Measurements from ENCODE around the gene DDAH1. TPM values are rescaled to one million over a fixed set of nuclear protein-coding genes. Genes with fewer than 3 reads are reported as not detected.

Gene DDAH1
- total and polyA plus RNA-seq, 4 donors = 13.6 to 57.2 (median 38.7) TPM

DNA sequence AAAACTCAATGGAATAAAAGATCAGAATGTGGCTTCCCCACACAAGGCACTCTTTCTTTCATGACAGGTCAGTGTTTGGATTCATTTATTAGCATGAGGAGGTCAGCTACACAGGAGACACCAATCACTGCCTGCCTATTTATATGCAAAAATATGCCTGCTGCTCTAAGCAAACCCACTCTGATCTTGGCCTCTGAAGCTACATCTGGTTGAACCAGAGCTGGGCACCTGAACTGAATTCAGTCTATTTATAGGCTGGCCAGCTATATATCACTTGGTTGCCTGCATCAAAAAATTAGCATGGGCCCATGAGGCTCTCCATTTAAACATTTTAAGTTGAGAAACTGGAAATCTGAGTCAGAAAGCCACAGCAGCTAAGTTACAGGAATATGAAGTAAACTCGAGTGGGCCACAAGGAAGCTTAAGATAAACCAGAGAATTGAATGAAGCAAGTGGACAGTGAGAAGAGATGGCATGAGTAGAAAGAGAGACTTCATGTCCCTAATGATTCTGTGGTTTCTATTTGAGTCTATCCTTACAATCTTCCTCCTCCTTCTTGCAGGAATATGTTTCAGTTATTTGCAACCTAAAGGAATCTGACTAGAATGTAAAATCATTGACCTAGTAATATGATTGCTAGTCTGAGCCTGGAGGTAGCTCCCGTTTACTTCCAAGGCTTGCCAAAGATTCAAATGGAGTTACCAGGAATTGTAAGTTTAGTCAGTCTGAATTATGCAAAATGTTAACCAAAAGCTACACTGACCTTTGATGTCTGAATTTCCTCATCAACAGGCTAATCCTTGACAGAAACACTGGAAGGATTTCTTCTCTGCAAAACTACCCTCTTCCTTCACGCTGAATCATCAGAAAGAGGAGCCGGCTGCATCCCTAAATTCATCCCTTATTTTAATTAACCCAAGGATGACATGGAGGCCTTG, 17.7 kb downstream of the DDAH1 start:
- ATAC-seq (ENCODE audit: insufficient read depth, low FRiP score) (peak; percentile 10), DNase-seq (no peak)
- no peak overlapping the region for H3K4me3 ChIP-seq
- H3K36me3 ChIP-seq (ENCODE audit: control insufficient read depth in 4 of 4, insufficient read depth in 4 of 4, low read length in 4 of 4) = no peaks in the 10 kb centered on the region
- no peaks in the 10 kb centered on the region for H3K9me3 ChIP-seq (ENCODE audit: control insufficient read depth in 4 of 4, insufficient read depth in 3 of 4, low read length in 3 of 4)
- WGBS, 2 donors = 78 to 80% methylated on average over 4 of the region's 4 CpGs
- TF ChIP-seq, protein P1, sequence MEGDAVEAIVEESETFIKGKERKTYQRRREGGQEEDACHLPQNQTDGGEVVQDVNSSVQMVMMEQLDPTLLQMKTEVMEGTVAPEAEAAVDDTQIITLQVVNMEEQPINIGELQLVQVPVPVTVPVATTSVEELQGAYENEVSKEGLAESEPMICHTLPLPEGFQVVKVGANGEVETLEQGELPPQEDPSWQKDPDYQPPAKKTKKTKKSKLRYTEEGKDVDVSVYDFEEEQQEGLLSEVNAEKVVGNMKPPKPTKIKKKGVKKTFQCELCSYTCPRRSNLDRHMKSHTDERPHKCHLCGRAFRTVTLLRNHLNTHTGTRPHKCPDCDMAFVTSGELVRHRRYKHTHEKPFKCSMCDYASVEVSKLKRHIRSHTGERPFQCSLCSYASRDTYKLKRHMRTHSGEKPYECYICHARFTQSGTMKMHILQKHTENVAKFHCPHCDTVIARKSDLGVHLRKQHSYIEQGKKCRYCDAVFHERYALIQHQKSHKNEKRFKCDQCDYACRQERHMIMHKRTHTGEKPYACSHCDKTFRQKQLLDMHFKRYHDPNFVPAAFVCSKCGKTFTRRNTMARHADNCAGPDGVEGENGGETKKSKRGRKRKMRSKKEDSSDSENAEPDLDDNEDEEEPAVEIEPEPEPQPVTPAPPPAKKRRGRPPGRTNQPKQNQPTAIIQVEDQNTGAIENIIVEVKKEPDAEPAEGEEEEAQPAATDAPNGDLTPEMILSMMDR (IDR thresholded peaks at IDR 0.05; ENCODE audit: control extremely low read depth, extremely low read depth) = no peak
- peaks cover 1 to 12% (median 4%) of the 10 kb centered on the region in 5 donors for H3K4me1 ChIP-seq (ENCODE audit: control insufficient read depth in 5 of 5, insufficient read depth in 5 of 5, low read length in 5 of 5)
- no peaks in the 10 kb centered on the region for H3K27me3 ChIP-seq (ENCODE audit: control insufficient read depth in 3 of 3, insufficient read depth in 3 of 3, low read length in 2 of 3)
- peak overlapping the region in 1 of 2 donors; percentile 73 for H3K27ac ChIP-seq (ENCODE audit: low read depth in 1 of 2, low read length in 1 of 2)
- no peak overlapping the region for H3K9ac ChIP-seq (ENCODE audit: insufficient read depth in 1 of 2, low read length in 2 of 2)

DNA sequence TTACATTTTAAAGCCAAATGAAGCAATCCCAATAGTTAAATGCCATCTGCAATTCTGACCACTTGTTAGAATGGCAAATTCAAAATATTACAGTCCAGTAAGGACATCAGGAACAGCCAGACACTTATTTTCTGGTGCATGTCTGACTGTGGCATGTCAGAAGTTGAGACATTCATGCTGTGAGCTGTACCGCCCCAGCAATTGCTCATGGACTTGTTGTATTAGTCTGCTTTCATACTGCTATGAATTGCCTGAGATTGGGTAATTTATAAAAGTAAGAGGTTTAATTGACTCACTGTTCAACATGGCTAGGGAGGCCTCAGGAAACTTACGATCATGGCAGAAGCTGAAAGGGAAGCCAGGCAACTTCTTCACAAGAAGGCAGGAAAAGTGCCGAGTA, 19.1 kb downstream of the DDAH1 start:
- DNase-seq (no peak), ATAC-seq (ENCODE audit: insufficient read depth, low FRiP score) (no peak)
- Histone ChIP-seq H3K4me3 (no peak overlapping the region), H3K4me1 (ENCODE audit: control insufficient read depth in 5 of 5, insufficient read depth in 5 of 5, low read length in 5 of 5) (peaks cover 0 to 13% (median 1%) of the 10 kb centered on the region in 5 donors), H3K27ac (ENCODE audit: low read depth in 1 of 2, low read length in 1 of 2) (no peak overlapping the region), H3K27me3 (ENCODE audit: control insufficient read depth in 3 of 3, insufficient read depth in 3 of 3, low read length in 2 of 3) (no peaks in the 10 kb centered on the region), H3K9me3 (ENCODE audit: control insufficient read depth in 4 of 4, insufficient read depth in 3 of 4, low read length in 3 of 4) (no peaks in the 10 kb centered on the region), H3K9ac (ENCODE audit: insufficient read depth in 1 of 2, low read length in 2 of 2) (no peak overlapping the region), H3K36me3 (ENCODE audit: control insufficient read depth in 4 of 4, insufficient read depth in 4 of 4, low read length in 4 of 4) (no peaks in the 10 kb centered on the region)
- WGBS, 2 donors = 86 to 91% methylated on average over 3 of the region's 3 CpGs
- TF ChIP-seq, protein P1 (IDR thresholded peaks at IDR 0.05; ENCODE audit: control extremely low read depth, extremely low read depth) = no peak

DNA sequence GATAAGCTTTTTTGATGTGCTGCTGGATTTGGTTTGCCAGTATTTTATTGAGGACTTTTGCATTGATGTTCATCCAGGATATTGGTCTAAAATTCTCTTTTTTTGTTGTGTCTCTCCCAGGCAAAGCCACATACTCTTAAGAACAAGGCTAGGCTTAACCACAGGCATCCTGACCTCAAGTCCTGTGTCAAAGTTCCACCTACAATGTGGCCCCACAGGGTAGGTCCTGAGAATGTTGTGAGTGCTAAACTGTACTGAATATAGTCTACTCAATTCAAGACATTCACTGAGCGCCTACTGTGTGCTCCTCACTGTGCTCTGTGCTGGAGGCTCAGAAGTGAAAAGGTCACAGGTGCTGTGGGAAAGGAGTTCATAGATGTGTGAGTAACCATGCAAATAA, 20.6 kb downstream of the DDAH1 start:
- WGBS, 2 donors = 97 to 98% methylated on average over 1 of the region's 1 CpG
- H3K9ac ChIP-seq (ENCODE audit: insufficient read depth in 1 of 2, low read length in 2 of 2) = no peak overlapping the region
- no peaks in the 10 kb centered on the region for H3K9me3 ChIP-seq (ENCODE audit: control insufficient read depth in 4 of 4, insufficient read depth in 3 of 4, low read length in 3 of 4)
- no peaks in the 10 kb centered on the region for H3K27me3 ChIP-seq (ENCODE audit: control insufficient read depth in 3 of 3, insufficient read depth in 3 of 3, low read length in 2 of 3)
- H3K27ac ChIP-seq (ENCODE audit: low read depth in 1 of 2, low read length in 1 of 2) = no peak overlapping the region
- TF ChIP-seq, protein P1 (IDR thresholded peaks at IDR 0.05; ENCODE audit: control extremely low read depth, extremely low read depth) = no peak
- H3K4me3 ChIP-seq = no peak overlapping the region
- DNase-seq (no peak), ATAC-seq (ENCODE audit: insufficient read depth, low FRiP score) (no peak)
- H3K36me3 ChIP-seq (ENCODE audit: control insufficient read depth in 4 of 4, insufficient read depth in 4 of 4, low read length in 4 of 4) = no peaks in the 10 kb centered on the region
- peaks cover 0 to 20% (median 8%) of the 10 kb centered on the region in 5 donors for H3K4me1 ChIP-seq (ENCODE audit: control insufficient read depth in 5 of 5, insufficient read depth in 5 of 5, low read length in 5 of 5)
